Stimulated activated CD8-positive, alpha-beta memory T cell treated with anti-CD3 and anti-CD28 coated beads, Interleukin-12 subunit alpha, Interleukin-12 subunit beta, amount 100 ng/mL, for 1 hour (primary cell): ENCODE results near the gene CELF2.
"Not testable (repeated sequence)": the region's sequence is repeated elsewhere in the genome, so short reads cannot be mapped to it uniquely, and the experiment has no call there.

Experiments used
- DNase-seq: peaks from one replicate; pipeline ENCODE4 v3.0.0-alpha.2; 2020; ENCODE audit warnings: low read depth

Gene CELF2

GRCh38 chr10:11357439-11357838 lies 339.8 kb downstream of the CELF2 start:
- DNase-seq, result no peak

DNA sequence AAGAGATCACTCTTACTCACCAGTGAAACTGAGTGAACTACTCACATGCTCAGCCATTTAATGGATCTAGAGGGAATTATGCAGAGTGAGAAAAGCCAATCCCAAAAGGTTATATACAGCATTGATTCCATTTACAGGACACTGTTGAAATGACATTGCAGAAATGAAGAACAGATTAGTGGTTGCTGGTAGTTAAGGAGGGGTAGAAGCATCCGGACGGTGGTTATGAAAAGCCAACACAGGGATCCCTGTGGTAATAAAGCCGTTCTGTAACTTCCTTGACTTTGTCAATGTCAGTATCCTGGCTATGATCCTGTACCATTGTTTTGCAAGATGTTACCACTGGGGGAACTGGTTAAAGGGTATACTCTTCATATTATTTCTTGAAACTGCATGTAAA lies 340.3 kb downstream of the CELF2 start:
- no peak for DNase-seq

DNA sequence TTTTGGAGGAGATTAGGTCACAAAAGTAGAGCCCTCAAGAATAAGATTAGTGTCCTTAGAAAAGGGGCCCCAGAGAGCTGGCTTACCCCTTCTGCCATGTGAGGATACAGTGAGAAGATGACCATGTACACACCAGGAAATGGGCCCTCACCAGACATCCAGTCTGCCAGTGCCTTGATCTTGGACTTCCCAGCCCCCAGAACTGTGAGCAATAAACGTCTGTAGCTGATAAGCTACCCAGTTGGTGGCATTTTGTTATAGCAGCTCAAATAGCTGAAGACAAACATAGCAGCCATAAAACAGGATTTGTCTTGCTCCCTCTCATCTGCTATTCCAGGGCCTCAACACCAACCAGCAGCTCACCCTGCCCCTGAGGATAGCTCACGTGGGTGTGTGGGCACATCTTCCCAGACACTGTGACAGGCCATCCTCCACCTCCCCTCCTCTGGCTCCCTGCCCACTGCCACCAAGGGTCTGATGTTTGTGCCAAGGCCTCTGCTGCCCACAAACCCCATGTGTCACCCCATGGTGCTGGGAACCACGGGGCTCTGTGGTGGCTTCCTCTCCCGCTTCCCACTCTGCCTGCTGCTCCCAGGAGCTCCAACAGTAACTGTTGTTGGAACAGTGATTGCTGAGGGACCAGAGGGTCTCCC lies 341.4 kb downstream of the CELF2 start:
- no peak for DNase-seq

GRCh38 chr10:11359869-11360268 lies 342.2 kb downstream of the CELF2 start:
- DNase-seq, result no peak

GRCh38 chr10:11363497-11363896 lies 345.8 kb downstream of the CELF2 start:
- DNase-seq, result no peak

DNA sequence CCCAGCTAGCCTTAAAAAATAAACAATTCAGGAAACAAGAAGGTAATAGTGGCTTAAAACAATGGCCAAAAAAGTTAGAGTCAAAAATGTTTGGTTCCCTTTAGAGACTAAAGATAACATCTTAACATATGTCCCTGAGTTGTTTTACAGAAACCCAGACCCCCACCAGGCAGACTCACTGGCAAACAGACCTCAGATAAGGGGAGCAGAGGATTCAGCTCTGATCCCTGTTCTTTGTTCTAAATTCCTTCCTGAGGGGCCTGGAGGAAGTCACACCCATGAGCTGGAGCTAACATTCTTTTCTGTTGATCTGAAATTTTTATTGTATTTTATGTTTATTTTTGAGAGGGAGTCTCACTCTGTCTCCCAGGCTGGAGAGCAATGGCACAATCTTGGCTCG lies 346.6 kb downstream of the CELF2 start:
- DNase-seq, result no peak

DNA sequence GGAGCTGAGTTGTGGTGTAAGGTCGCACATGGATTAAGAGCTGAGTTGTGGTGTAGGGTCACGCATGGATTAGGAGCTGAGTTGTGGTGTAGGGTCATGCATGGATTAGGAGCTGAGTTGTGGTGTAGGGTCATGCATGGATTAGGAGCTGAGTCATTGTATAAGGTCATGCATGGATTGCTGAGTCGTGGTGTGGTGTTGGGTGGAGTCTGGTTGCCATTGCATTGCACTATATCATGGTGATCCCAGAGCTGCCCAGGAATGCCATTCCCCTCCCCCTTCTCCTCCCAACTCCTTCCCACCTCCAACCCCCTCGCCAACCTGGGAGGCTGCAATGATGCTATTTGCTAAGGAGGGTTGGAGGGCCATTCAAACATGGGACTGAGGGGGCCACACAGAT lies 349.2 kb downstream of the CELF2 start:
- not testable (repeated sequence) for DNase-seq

DNA sequence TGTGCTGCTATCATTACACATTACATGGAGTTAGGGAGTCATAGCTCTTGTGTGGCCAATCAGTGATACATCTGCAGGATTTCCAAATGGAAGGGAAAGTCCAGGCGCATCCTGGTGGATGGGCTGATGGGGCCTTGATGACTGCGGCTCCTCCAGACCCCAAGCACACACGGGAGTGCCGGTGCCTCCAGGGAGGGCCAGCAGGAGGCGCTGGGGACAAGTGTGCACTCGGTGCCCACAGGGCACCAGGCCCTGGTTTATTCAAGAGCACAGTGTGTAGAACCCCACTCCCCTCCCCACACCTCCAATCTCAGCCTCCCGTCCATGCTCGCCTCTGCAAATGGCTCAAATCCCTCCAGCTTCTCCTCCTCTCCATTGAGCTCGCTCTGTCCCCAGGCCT lies 349.8 kb downstream of the CELF2 start:
- DNase-seq, result no peak

DNA sequence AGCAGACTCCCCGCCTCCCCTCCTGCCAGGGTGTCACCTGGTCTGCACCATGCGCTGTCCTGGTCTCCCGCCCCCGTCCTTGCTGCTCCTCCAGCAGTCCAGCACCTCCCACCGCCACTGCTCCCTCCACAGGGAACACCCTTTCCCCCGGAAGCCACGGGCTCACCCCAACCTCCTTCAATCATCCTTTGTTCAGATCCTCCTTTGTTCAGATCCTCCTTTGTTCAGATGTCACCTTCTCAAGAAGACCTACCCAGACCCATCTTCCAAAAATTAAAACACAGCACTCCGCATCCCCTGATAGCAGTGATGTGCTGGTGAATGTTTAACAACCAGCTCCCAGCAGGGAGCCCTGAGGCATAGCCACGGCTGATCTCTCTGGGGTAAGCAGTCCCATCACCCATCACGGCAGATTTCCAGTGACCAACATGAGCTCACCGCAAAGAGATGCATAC lies 356.1 kb downstream of the CELF2 start:
- no peak for DNase-seq

GRCh38 chr10:11377267-11377666 lies 359.6 kb downstream of the CELF2 start:
- no peak for DNase-seq

- DNase-seq, result no peak
These were observed 361.2 kb downstream of the CELF2 start for GRCh38 chr10:11378835-11379234.

DNA sequence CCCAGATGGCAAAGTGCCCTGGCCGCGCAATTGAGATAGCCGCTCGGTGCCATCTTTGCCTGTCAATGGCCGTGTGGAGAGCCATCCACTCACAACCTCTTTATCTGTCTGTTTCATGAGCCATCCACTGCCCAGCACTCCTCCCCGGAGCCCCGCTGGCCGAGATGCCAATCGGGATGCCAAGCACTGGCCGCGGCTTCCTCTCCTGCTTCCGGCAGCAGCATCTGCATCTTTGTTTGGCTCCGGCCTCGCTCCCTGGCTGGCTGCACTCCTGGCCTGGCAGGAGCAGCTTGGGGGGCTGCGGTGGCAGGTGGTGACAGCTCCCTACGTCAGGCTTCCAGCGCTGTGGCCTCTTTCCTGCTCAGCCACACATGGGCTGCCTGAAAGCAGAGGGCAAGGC lies 362.1 kb downstream of the CELF2 start:
- no peak for DNase-seq

DNA sequence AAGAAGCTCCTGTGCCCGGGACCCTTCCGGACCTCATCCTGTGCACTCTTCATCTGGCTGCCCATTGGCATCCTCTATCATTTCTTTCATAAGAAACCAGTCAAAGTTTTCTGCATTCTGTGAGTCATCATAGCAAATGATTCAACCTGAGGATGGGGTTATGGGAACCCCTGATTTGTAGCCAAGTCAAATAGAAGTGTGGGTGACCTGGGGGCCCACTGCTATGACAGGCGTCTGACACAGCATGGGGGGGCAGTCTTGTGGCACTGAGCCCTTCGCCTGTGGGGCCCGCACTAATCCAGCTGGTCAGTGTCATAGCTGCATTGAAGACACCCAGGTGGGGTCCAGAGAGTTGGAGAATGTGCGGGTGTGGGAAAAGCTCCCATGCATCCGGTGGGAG lies 363.4 kb downstream of the CELF2 start:
- no peak for DNase-seq

GRCh38 chr10:11381511-11381910 lies 363.8 kb downstream of the CELF2 start:
- DNase-seq, result no peak

DNA sequence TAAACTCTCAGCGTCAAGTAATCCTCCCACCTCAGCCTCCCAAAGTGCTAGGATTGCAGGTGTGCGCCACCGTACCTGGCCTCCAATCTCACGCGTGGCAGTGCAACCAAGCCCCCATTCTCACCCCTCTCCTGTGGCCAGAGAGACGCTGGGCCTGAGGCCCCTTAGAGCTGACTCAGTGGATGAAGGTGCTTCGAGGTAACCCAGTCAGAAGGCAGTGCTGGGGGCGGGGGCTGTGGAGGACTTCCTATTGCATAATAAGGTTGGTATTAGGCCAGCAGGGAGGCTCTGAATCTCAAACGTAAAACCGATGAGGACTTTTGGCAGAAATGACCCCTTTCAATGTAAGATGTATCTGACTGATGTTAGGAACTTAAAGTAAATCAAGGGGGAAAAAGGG lies 364.5 kb downstream of the CELF2 start:
- DNase-seq, result no peak

DNA sequence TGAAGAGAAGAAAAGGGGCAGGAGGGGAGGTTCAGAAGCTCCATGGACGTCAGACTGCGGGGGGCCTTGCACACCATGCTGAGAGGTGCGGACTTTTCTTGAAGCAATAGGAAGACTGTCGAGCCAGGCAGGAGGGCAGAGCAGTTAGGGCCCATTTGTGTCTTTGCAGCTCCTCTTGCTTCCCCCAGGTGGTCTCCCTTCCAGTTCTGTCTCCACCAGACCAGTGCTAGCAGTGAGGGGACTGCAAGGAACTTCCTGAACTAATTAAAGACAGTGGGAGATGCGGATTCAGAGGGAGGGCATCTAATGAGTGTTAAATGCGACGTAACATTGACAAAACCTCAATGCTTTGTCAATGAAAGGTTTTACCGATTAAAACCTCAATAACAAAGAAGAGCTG lies 368.4 kb downstream of the CELF2 start:
- DNase-seq, result no peak
